HepG2 (cell line): Measurements from ENCODE around the gene MMS19. TPM values are rescaled to one million over a fixed set of nuclear protein-coding genes. Genes with fewer than 3 reads are reported as not detected.
A peak's percentile ranks its signal among the peaks of the same experiment; 100 is the strongest.

Experiments used
- BCL6 ChIP-seq: IDR thresholded peaks from 2 replicates; pipeline ENCODE4 v1.6.1; 2016; ENCODE audit warnings: missing genetic modification reagents, missing compliant biosample characterization
- DMAP1 ChIP-seq: IDR thresholded peaks from 2 replicates; pipeline ENCODE4 v1.6.1; 2016
- HMG20A ChIP-seq: IDR thresholded peaks from 2 replicates; pipeline ENCODE4 v1.6.1; 2016; ENCODE audit warnings: borderline replicate concordance
- MAFK ChIP-seq, 2 experiments: IDR thresholded peaks in 1 of 2; conservative IDR thresholded peaks in 1 of 2; 2 replicates each; pipeline ENCODE4 v1.6.1; 2011; ENCODE audit warnings: improper control_type of control experiment in 2 of 2, low read length in 2 of 2
- MED1 ChIP-seq: sonication (generic); formaldehyde crosslinking; IDR thresholded peaks from 2 replicates; pipeline ENCODE4 v1.4.0; 2020; ENCODE audit warnings: missing genetic modification reagents
- NCOR1 ChIP-seq: fragments of 200-600 bp; sonication (generic); IDR thresholded peaks from 2 replicates; pipeline ENCODE4 v1.7.0; 2017; ENCODE audit warnings: antibody characterized with exemption, low read length, borderline replicate concordance
- NR3C1 ChIP-seq: sonication (generic); formaldehyde crosslinking; IDR thresholded peaks from 2 replicates; pipeline ENCODE4 v1.4.0; 2020; ENCODE audit warnings: missing genetic modification reagents
- RFX5 ChIP-seq: IDR thresholded peaks from 2 replicates; pipeline ENCODE4 v1.6.1; 2011; ENCODE audit warnings: low read depth, low read length, improper control_type of control experiment
- SMC3 ChIP-seq: IDR thresholded peaks from 2 replicates; pipeline ENCODE4 v1.6.1; 2011; ENCODE audit warnings: low read length, improper control_type of control experiment
- TBX2 ChIP-seq: sonication (generic); formaldehyde crosslinking; IDR thresholded peaks from 2 replicates; pipeline ENCODE4 v1.5.0; 2020; ENCODE audit warnings: missing genetic modification reagents, mild to moderate bottlenecking, borderline replicate concordance
- TCF12 ChIP-seq, 2 experiments: fragments of 450-650 bp in 1 of 2; sonication (generic) in 1 of 2; formaldehyde crosslinking in 1 of 2; IDR thresholded peaks; 2 replicates each; pipeline versions ENCODE4 v1.6.1 to v1.8.0; 2017 to 2022; ENCODE audit warnings: antibody characterized with exemption in 1 of 2, mild to moderate bottlenecking in 1 of 2, missing genetic modification reagents in 1 of 2, moderate library complexity in 1 of 2
- ZMAT3 ChIP-seq: sonication (generic); formaldehyde crosslinking; conservative IDR thresholded peaks from 2 replicates; pipeline ENCODE4 v1.7.0; 2021; ENCODE audit warnings: missing genetic modification reagents
- ZNF143 ChIP-seq: sonication (generic); formaldehyde crosslinking; IDR thresholded peaks from 2 replicates; pipeline ENCODE4 v1.4.0; 2020; ENCODE audit warnings: missing genetic modification reagents
- ZNF326 ChIP-seq: sonication (generic); formaldehyde crosslinking; IDR thresholded peaks from 2 replicates; pipeline ENCODE4 v1.4.0; 2020; ENCODE audit warnings: missing genetic modification reagents, borderline replicate concordance
- ZNF607 ChIP-seq: sonication (generic); formaldehyde crosslinking; IDR thresholded peaks from 2 replicates; pipeline ENCODE4 v1.5.1; 2020; ENCODE audit warnings: missing genetic modification reagents, mild to moderate bottlenecking, borderline replicate concordance
- ZNF614 ChIP-seq: IDR thresholded peaks from 2 replicates; pipeline ENCODE4 v1.6.1; 2018; ENCODE audit warnings: missing biosample characterization, missing genetic modification reagents, inconsistent platforms, borderline replicate concordance
- ZNF761 ChIP-seq: sonication (generic); formaldehyde crosslinking; conservative IDR thresholded peaks from 2 replicates; pipeline ENCODE4 v1.4.0; 2020; ENCODE audit warnings: mild to moderate bottlenecking, missing genetic modification reagents
- polyA plus RNA-seq, 8 experiments: library from polyadenylated mRNA; depleted of rRNA in 3 of 8; stranded (reverse) in 7 of 8; unstranded in 1 of 8; fragments of >200 nt; fragmentation: Illumina TruSeq in 4 of 8; extraction: Trizol in 4 of 8; gene quantifications; 2 replicates each; pipeline versions ENCODE4 v1.2.1 to v1.2.3, GENCODE V29; 2011 to 2016; ENCODE audit warnings: low read depth in 4 of 8, missing spikeins in 1 of 8, mixed read lengths in 1 of 8; ENCODE audit not compliant: insufficient read depth in 1 of 8
- total RNA-seq, 5 experiments: library from RNA; depleted of rRNA; stranded (reverse); fragments of >200 nt; fragmentation: Illumina TruSeq; extraction: Trizol; gene quantifications; 2 replicates each; pipeline ENCODE4 v1.2.3, GENCODE V29; 2016; ENCODE audit warnings: low read depth in 1 of 5
- TF ChIP-seq, protein P1 (sequence below): sonication (generic); formaldehyde crosslinking; IDR thresholded peaks from 2 replicates; pipeline ENCODE4 v1.4.0; 2020; ENCODE audit warnings: mild to moderate bottlenecking, missing genetic modification reagents
- TF ChIP-seq, protein P2 (sequence below): sonication (generic); formaldehyde crosslinking; IDR thresholded peaks from 2 replicates; pipeline ENCODE4 v1.5.0; 2020; ENCODE audit warnings: mild to moderate bottlenecking, missing genetic modification reagents, borderline replicate concordance

The MMS19 gene
- total and polyA plus RNA-seq, 2 of the 13 experiments (the other 11 are each of a cell fraction or from before 2014, with no cell fraction given) = 76.4 to 107 TPM

- TF ChIP-seq ZMAT3 (CRISPR knock-in tag) = peak; percentile 57; the same call in 1 of the 2 replicates
- peak; percentile 65; the same call in 1 of the 2 replicates for TF ChIP-seq DMAP1 (CRISPR knock-in tag)
- no peak for TF ChIP-seq ZNF761
- TF ChIP-seq, protein P1, sequence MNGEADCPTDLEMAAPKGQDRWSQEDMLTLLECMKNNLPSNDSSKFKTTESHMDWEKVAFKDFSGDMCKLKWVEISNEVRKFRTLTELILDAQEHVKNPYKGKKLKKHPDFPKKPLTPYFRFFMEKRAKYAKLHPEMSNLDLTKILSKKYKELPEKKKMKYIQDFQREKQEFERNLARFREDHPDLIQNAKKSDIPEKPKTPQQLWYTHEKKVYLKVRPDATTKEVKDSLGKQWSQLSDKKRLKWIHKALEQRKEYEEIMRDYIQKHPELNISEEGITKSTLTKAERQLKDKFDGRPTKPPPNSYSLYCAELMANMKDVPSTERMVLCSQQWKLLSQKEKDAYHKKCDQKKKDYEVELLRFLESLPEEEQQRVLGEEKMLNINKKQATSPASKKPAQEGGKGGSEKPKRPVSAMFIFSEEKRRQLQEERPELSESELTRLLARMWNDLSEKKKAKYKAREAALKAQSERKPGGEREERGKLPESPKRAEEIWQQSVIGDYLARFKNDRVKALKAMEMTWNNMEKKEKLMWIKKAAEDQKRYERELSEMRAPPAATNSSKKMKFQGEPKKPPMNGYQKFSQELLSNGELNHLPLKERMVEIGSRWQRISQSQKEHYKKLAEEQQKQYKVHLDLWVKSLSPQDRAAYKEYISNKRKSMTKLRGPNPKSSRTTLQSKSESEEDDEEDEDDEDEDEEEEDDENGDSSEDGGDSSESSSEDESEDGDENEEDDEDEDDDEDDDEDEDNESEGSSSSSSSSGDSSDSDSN (CRISPR knock-in tag) = peak; percentile 60
- TF ChIP-seq RFX5 = peak; percentile 5; the same call in 1 of the 2 replicates
- TF ChIP-seq NR3C1 (CRISPR knock-in tag) = no peak
- TF ChIP-seq ZNF607 (CRISPR knock-in tag) = 0 out of 2 replicates have a peak, but pooled peaks have one; percentile 38
- TF ChIP-seq NCOR1 = peak; percentile 14; the same call in 1 of the 2 replicates
- TF ChIP-seq MED1 (CRISPR knock-in tag) = peak; percentile 45
- peak; percentile 20; the same call in 1 of the 2 replicates for TF ChIP-seq HMG20A (CRISPR knock-in tag)
- no peak for TF ChIP-seq MAFK (conservative IDR thresholded peaks at IDR 0.05 in 1 of 2, IDR thresholded peaks at IDR 0.05 in 1 of 2; ENCODE audit: low read length in 2 of 2)
- TF ChIP-seq TCF12 (IDR thresholded peaks at IDR 0.05) = no peak
- TF ChIP-seq TCF12 (CRISPR knock-in tag; IDR thresholded peaks at IDR 0.05) = 0 out of 2 replicates have a peak, but pooled peaks have one; percentile 65
- TF ChIP-seq SMC3 = no peak
- TF ChIP-seq TBX2 (CRISPR knock-in tag) = peak; percentile 66; the same call in 1 of the 2 replicates
- TF ChIP-seq, protein P2, sequence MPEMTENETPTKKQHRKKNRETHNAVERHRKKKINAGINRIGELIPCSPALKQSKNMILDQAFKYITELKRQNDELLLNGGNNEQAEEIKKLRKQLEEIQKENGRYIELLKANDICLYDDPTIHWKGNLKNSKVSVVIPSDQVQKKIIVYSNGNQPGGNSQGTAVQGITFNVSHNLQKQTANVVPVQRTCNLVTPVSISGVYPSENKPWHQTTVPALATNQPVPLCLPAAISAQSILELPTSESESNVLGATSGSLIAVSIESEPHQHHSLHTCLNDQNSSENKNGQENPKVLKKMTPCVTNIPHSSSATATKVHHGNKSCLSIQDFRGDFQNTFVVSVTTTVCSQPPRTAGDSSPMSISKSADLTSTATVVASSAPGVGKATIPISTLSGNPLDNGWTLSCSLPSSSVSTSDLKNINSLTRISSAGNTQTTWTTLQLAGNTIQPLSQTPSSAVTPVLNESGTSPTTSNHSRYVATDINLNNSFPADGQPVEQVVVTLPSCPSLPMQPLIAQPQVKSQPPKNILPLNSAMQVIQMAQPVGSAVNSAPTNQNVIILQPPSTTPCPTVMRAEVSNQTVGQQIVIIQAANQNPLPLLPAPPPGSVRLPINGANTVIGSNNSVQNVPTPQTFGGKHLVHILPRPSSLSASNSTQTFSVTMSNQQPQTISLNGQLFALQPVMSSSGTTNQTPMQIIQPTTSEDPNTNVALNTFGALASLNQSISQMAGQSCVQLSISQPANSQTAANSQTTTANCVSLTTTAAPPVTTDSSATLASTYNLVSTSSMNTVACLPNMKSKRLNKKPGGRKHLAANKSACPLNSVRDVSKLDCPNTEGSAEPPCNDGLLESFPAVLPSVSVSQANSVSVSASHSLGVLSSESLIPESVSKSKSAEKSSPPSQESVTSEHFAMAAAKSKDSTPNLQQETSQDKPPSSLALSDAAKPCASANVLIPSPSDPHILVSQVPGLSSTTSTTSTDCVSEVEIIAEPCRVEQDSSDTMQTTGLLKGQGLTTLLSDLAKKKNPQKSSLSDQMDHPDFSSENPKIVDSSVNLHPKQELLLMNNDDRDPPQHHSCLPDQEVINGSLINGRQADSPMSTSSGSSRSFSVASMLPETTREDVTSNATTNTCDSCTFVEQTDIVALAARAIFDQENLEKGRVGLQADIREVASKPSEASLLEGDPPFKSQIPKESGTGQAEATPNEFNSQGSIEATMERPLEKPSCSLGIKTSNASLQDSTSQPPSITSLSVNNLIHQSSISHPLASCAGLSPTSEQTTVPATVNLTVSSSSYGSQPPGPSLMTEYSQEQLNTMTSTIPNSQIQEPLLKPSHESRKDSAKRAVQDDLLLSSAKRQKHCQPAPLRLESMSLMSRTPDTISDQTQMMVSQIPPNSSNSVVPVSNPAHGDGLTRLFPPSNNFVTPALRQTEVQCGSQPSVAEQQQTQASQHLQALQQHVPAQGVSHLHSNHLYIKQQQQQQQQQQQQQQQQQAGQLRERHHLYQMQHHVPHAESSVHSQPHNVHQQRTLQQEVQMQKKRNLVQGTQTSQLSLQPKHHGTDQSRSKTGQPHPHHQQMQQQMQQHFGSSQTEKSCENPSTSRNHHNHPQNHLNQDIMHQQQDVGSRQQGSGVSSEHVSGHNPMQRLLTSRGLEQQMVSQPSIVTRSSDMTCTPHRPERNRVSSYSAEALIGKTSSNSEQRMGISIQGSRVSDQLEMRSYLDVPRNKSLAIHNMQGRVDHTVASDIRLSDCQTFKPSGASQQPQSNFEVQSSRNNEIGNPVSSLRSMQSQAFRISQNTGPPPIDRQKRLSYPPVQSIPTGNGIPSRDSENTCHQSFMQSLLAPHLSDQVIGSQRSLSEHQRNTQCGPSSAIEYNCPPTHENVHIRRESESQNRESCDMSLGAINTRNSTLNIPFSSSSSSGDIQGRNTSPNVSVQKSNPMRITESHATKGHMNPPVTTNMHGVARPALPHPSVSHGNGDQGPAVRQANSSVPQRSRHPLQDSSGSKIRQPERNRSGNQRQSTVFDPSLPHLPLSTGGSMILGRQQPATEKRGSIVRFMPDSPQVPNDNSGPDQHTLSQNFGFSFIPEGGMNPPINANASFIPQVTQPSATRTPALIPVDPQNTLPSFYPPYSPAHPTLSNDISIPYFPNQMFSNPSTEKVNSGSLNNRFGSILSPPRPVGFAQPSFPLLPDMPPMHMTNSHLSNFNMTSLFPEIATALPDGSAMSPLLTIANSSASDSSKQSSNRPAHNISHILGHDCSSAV (CRISPR knock-in tag) = no peak
- TF ChIP-seq ZNF143 (CRISPR knock-in tag) = peak; percentile 98
- TF ChIP-seq BCL6 (CRISPR knock-in tag) = no peak; the same call in 1 of the 2 replicates
- no peak for TF ChIP-seq ZNF326
- TF ChIP-seq ZNF614 (CRISPR knock-in tag) = no peak
Observed at GRCh38 chr10:97445722-97446639, 52.2 kb downstream of the MMS19 start, which contains the start of the genes EXOSC1 and ZDHHC16 (continued).
